DMS153 treated with DMSO at 0.1 percent for 48 hours (cell line): ENCODE data around the gene ZNF700.
"Not testable (repeated sequence)": the region's sequence is repeated elsewhere in the genome, so short reads cannot be mapped to it uniquely, and the experiment has no call there.

ENCODE experiments used
- DNase-seq: peaks from one replicate; lab custom pipeline; 2025; ENCODE audit not compliant: unreplicated experiment; lab: John Stamatoyannopoulos, UW

Gene ZNF700

DNA sequence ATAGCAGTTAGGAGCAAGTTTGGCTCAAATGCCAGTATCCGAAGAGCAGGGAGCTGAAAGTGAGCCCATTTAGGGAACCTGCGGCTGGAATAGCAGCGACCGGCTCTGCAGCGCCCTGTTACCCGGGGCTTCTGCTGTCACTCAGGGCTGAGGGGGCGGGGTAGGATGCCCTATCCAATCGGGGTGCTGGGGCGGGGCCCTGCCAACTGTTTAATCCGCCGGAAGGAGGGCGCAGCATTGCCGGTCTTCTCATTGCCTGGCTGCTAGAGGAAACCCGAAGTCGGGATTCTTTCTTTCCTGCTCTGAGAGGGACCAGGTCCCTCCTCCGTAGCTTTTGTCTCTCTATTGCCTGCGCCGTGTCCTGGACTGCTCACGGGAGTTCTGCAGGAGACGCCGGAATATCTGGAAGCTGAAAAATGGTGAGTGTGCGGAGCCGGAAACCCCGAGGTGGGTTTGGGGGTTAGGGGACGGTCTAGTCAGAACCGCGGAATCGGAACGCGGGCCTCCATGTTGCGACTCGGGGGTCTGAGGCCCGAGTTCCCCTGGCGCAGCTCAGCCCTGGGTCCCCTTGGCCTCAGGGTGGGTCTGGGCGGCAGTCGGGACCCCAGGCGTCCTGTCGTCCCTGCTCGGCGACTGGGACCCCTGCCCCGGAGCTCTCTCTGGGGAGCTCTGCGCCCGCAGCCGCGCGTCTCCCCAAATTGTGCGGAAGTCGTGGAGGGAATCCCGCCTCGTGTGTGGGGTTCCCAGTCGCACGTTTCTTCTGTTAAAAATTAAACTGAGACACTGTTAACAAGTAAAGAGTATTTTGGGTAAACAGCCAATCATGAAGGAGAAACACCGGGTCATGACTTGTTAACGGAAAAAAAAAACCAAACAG is 62.7 kb downstream of the ZNF700 start:
- DNase-seq, result peak; percentile 5

DNA sequence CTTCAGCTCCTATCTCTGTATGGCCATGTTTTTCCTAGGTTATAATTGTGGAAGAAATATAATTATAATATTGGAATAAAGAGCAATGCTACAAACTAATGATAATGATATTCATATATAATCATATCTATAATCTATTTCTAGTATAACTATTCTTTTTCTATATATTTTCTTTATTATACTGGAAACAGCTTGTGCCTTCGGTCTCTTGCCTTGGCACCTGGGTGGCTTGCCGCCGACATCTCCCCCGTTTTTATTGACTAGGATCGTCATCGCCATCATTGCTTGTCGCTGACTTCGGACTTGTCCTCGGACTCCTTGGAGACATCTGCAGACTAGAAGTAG is 64.2 kb downstream of the ZNF700 start:
- DNase-seq, result no peak

GRCh38 chr19:11991921-11992320 is 67.0 kb downstream of the ZNF700 start:
- DNase-seq, result not testable (repeated sequence)

- no peak for DNase-seq
These were observed 70.3 kb downstream of the ZNF700 start for GRCh38 chr19:11995174-11995573.
